PC-3 (cell line): ENCODE data around the gene MAJIN. TPM values are rescaled to one million over a fixed set of nuclear protein-coding genes. Genes with fewer than 3 reads are reported as not detected.

Source experiments
- ATAC-seq: fragments of 200-7000 bp; cut with Tn5 transposase; 2 replicates; pipeline ENCODE4 v1.9.1; 2020; ENCODE audit warnings: mild to moderate bottlenecking, moderate library complexity
- BruUV-seq: library from RNA; stranded (reverse); fragments of 400-500 nt; replicated peaks from 2 replicates; lab custom pipeline; 2021; lab: Mats Ljungman, UMichigan
- CTCF ChIA-PET: fragments of 300-600 bp; sonication (Branson Sonifier 250); formaldehyde crosslinking; loops from one replicate; lab custom pipeline; 2022; ENCODE audit warnings: antibody characterized with exemption; lab: Charles Lee
- POLR2A ChIA-PET: fragments of 300-600 bp; sonication (Branson Sonifier 250); formaldehyde crosslinking; loops from one replicate; lab custom pipeline; 2022; ENCODE audit warnings: antibody characterized with exemption; ENCODE audit not compliant: unreplicated experiment; lab: Charles Lee
- DNase-seq: peaks from one replicate; pipeline ENCODE4 v3.0.0-alpha.2; 2015
- H2AFZ ChIP-seq: fragments of 300-600 bp; sonication (generic); 2 replicates; pipeline ENCODE4 v1.6.0; 2016; ENCODE audit warnings: antibody characterized with exemption, low read length
- H3F3A ChIP-seq: fragments of 300-600 bp; sonication (generic); one replicate; pipeline ENCODE4 v1.6.0; 2017; ENCODE audit warnings: antibody characterized with exemption, low read length, control low read depth, mild to moderate bottlenecking; ENCODE audit not compliant: unreplicated experiment
- H3K27ac ChIP-seq: fragments of 300-600 bp; sonication (generic); 2 replicates; pipeline ENCODE4 v1.5.1; 2016; ENCODE audit warnings: mild to moderate bottlenecking, low read length
- H3K27me3 ChIP-seq: fragments of 300-600 bp; sonication (generic); 2 replicates; pipeline ENCODE4 v1.6.1; 2016; ENCODE audit warnings: low read length, mixed read lengths
- H3K36me3 ChIP-seq: fragments of 300-600 bp; sonication (generic); 2 replicates; pipeline ENCODE4 v1.6.1; 2016; ENCODE audit warnings: low read depth, mixed run types, low read length, mixed read lengths
- H3K4me1 ChIP-seq: fragments of 300-600 bp; sonication (generic); 2 replicates; pipeline ENCODE4 v1.5.1; 2016; ENCODE audit warnings: low read length; ENCODE audit not compliant: insufficient read depth
- H3K4me2 ChIP-seq: fragments of 300-600 bp; sonication (generic); 2 replicates; pipeline ENCODE4 v1.6.0; 2016; ENCODE audit warnings: low read length
- H3K4me3 ChIP-seq: fragments of 300-600 bp; sonication (generic); 2 replicates; pipeline ENCODE4 v1.5.1; 2016; ENCODE audit warnings: mild to moderate bottlenecking, low read length, mixed read lengths
- H3K79me2 ChIP-seq: fragments of 300-600 bp; sonication (generic); 2 replicates; pipeline ENCODE4 v1.6.1; 2017; ENCODE audit warnings: low read length, mixed read lengths
- H3K9ac ChIP-seq: fragments of 300-600 bp; sonication (generic); 2 replicates; pipeline ENCODE4 v1.6.0; 2016; ENCODE audit warnings: mild to moderate bottlenecking, low read length
- H3K9me2 ChIP-seq: fragments of 300-600 bp; sonication (generic); replicated peaks from 2 replicates; pipeline ENCODE4 v1.6.1; 2016; ENCODE audit warnings: mixed run types, low read length, mixed read lengths
- H3K9me3 ChIP-seq: fragments of 300-600 bp; sonication (generic); 2 replicates; pipeline ENCODE4 v1.6.1; 2016; ENCODE audit warnings: low read length, mixed read lengths
- H4K20me1 ChIP-seq: fragments of 300-600 bp; sonication (generic); 2 replicates; pipeline ENCODE4 v1.6.1; 2016; ENCODE audit warnings: low read length, mixed read lengths
- CTCF ChIP-seq: fragments of 300-600 bp; sonication (generic); conservative IDR thresholded peaks from 2 replicates; pipeline ENCODE4 v1.5.1; 2017; ENCODE audit warnings: antibody characterized with exemption, low read depth, mild to moderate bottlenecking, low read length
- EZH2 ChIP-seq: fragments of 300-600 bp; sonication (generic); IDR thresholded peaks from one replicate; pipeline ENCODE4 v1.6.1; 2017; ENCODE audit warnings: antibody characterized with exemption, mild to moderate bottlenecking, low read length; ENCODE audit not compliant: unreplicated experiment
- EZH2phosphoT487 ChIP-seq: fragments of 300-600 bp; sonication (generic); IDR thresholded peaks from 2 replicates; pipeline ENCODE4 v1.6.1; 2018; ENCODE audit warnings: mild to moderate bottlenecking, antibody characterized with exemption, low read length, borderline replicate concordance
- intact Hi-C: fragments of 100-400 bp; cut with micrococcal nuclease; formaldehyde crosslinking; loops from 2 replicates; pipeline ENCODE4 v1.9.0; 2023
- total RNA-seq: library from RNA; depleted of rRNA; stranded (reverse); fragments of >200 nt; gene quantifications from 2 replicates; pipeline ENCODE4 v1.2.3, GENCODE V29; 2014

MAJIN gene
- total RNA-seq, 1 experiment from 2014 or later: not detected

- POLR2A ChIA-PET: interaction anchor here (0.6 to 0.7 kb wide), 2 partner anchors 27 to 118 kb away, joined by 5 to 7 read pairs; no protein-coding TSS in a partner anchor
- no peak within 1 kb of the TSS for H3K4me3 ChIP-seq
- TF ChIP-seq CTCF (peak; percentile 71), EZH2 (no peak), EZH2phosphoT487 (no peak)
- peak within 1 kb of the TSS; percentile 38 for H3K4me2 ChIP-seq
- no peaks in the 10 kb centered on the region for H3K4me1 ChIP-seq
- ATAC-seq: peak; percentile 89
- BruUV-seq: no TSS peak
- H3K9ac ChIP-seq: no peak within 1 kb of the TSS
- DNase-seq: peak; percentile 61
- no peaks in the 10 kb centered on the region for H3K9me2 ChIP-seq
- no peaks in the 10 kb centered on the region for H3K9me3 ChIP-seq
- peak within 1 kb of the TSS; percentile 24 for H2AFZ ChIP-seq
- H3K27ac ChIP-seq: no peak within 1 kb of the TSS
- no peaks in the 10 kb centered on the region for H3F3A ChIP-seq
- intact Hi-C loops: no loop called here
- CTCF ChIA-PET: interaction anchor here (0.9 to 1.6 kb wide), 4 partner anchors 78 to 152 kb away, joined by 3 to 6 read pairs (median 4); partner anchors contain the start of gene CDC42BPG
- H3K36me3 ChIP-seq: no peaks in the 10 kb centered on the region
- no peaks in the 10 kb centered on the region for H4K20me1 ChIP-seq
- H3K27me3 ChIP-seq: no peaks in the 10 kb centered on the region
- H3K79me2 ChIP-seq: no peaks in the 10 kb centered on the region
These were observed 24.9 kb upstream of the MAJIN start, which contains the start of gene BATF2 for GRCh38 chr11:64996710-64997380. Gene BATF2 (minus strand): TSS chr11:64996971. CDS start chr11:64996914, 57 bp downstream.

DNA sequence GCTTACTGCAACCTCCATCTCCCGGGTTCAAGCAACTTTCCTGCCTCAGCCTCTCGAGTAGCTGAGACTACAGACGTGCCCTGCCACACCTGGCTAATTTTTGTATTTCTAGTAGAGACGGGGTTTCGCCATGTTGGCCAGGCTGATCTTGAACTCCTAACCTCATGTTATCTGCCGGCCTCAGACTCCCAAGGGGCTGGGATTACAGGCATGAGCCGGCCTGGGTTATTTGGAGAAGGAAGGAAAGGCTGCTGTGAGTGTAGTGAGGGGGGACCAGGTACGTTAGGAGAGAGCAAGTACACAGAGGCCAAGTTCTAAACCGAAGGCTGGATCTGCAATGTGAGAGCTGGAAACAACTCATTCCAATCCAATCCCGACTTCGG lies 24.4 kb upstream of the MAJIN start:
- Histone ChIP-seq H3K9me3 (no peaks in the 10 kb centered on the region), H3K79me2 (no peaks in the 10 kb centered on the region), H3K27me3 (no peaks in the 10 kb centered on the region), H3K4me2 (peak overlapping the region; percentile 38; the same call in 1 of the 2 replicates), H3K9ac (no peak overlapping the region), H3K27ac (no peak overlapping the region), H3K36me3 (no peaks in the 10 kb centered on the region), H3K4me1 (no peaks in the 10 kb centered on the region), H3K9me2 (no peaks in the 10 kb centered on the region), H2AFZ (peak overlapping the region; percentile 24; the same call in 1 of the 2 replicates), H4K20me1 (no peaks in the 10 kb centered on the region), H3K4me3 (no peak overlapping the region), H3F3A (no peaks in the 10 kb centered on the region)
- BruUV-seq: TSS peak; percentile 65
- intact Hi-C loops: no loop called here
- DNase-seq: no peak
- ChIA-PET CTCF (interaction anchor here (0.9 to 1.6 kb wide), 4 partner anchors 77 to 152 kb away, joined by 3 to 6 read pairs (median 4); partner anchors contain the start of gene CDC42BPG), POLR2A (interaction anchor here (0.7 kb wide), 1 partner anchor 117 kb away, joined by 7 read pairs; no protein-coding TSS in a partner anchor)
- TF ChIP-seq CTCF (no peak), EZH2 (no peak), EZH2phosphoT487 (no peak)
- ATAC-seq: no peak

GRCh38 chr11:64994318-64994717 lies 22.4 kb upstream of the MAJIN start:
- no peak for DNase-seq
- H3F3A ChIP-seq: no peaks in the 10 kb centered on the region
- no peak for ATAC-seq
- H3K4me2 ChIP-seq: no peak overlapping the region
- POLR2A ChIA-PET: no interaction called here
- no peaks in the 10 kb centered on the region for H3K27me3 ChIP-seq
- intact Hi-C loops: no loop called here
- no peak overlapping the region for H2AFZ ChIP-seq
- no peak overlapping the region for H3K9ac ChIP-seq
- H3K9me2 ChIP-seq: no peaks in the 10 kb centered on the region
- CTCF ChIA-PET: no interaction called here
- no TSS peak for BruUV-seq
- TF ChIP-seq EZH2phosphoT487: no peak
- no peak for TF ChIP-seq EZH2
- TF ChIP-seq CTCF: no peak
- H3K27ac ChIP-seq: no peak overlapping the region
- no peaks in the 10 kb centered on the region for H3K36me3 ChIP-seq
- no peak overlapping the region for H3K4me3 ChIP-seq
- no peaks in the 10 kb centered on the region for H3K9me3 ChIP-seq
- no peaks in the 10 kb centered on the region for H3K4me1 ChIP-seq
- no peaks in the 10 kb centered on the region for H4K20me1 ChIP-seq
- H3K79me2 ChIP-seq: no peaks in the 10 kb centered on the region
